GM19324 (cell line): Measurements from ENCODE around the gene SYNGAP1.
A peak's percentile ranks its signal among the peaks of the same experiment; 100 is the strongest.

ENCODE experiments used
- ATAC-seq: cut with Tn5 transposase; IDR thresholded peaks from one replicate; pipeline ENCODE4 v1.9.1; 2021; ENCODE audit warnings: mild to moderate bottlenecking, moderate library complexity; ENCODE audit not compliant: unreplicated experiment, low FRiP score

SYNGAP1 gene

GRCh38 chr6:33420491-33421343 lies 852 bp downstream of the SYNGAP1 start:
- no peak for ATAC-seq

- no peak for ATAC-seq
Measured at GRCh38 chr6:33421344-33421643, 1.4 kb downstream of the SYNGAP1 start.

GRCh38 chr6:33423777-33424176 lies 3.9 kb downstream of the SYNGAP1 start:
- no peak for ATAC-seq

- ATAC-seq: no peak
Measured at GRCh38 chr6:33424855-33425667, 5.2 kb downstream of the SYNGAP1 start.

- ATAC-seq: peak; percentile 36
Measured at GRCh38 chr6:33425668-33426577, 6.1 kb downstream of the SYNGAP1 start.

GRCh38 chr6:33426590-33427511 lies 7.0 kb downstream of the SYNGAP1 start:
- ATAC-seq: no peak

GRCh38 chr6:33427585-33428223 lies 7.8 kb downstream of the SYNGAP1 start:
- ATAC-seq: no peak

GRCh38 chr6:33428224-33428965 lies 8.5 kb downstream of the SYNGAP1 start:
- ATAC-seq: no peak

- ATAC-seq: no peak
Measured at GRCh38 chr6:33428966-33429749, 9.3 kb downstream of the SYNGAP1 start.

- no peak for ATAC-seq
Measured at GRCh38 chr6:33429750-33430052, 9.8 kb downstream of the SYNGAP1 start.

GRCh38 chr6:33430334-33430733 lies 10.5 kb downstream of the SYNGAP1 start:
- ATAC-seq: no peak

- ATAC-seq: no peak
Measured at GRCh38 chr6:33430991-33431879, 11.4 kb downstream of the SYNGAP1 start.

GRCh38 chr6:33431880-33432541 lies 12.1 kb downstream of the SYNGAP1 start:
- ATAC-seq: no peak

- no peak for ATAC-seq
Measured at GRCh38 chr6:33432546-33432945, 12.7 kb downstream of the SYNGAP1 start.

- no peak for ATAC-seq
Measured at GRCh38 chr6:33433001-33433543, 13.2 kb downstream of the SYNGAP1 start.

- ATAC-seq: no peak
Measured at GRCh38 chr6:33433544-33434191, 13.8 kb downstream of the SYNGAP1 start.
